ENCODE measurements around the gene LRRC27. TPM values are rescaled to one million over a fixed set of nuclear protein-coding genes. Genes with fewer than 3 reads are reported as not detected.
"Not testable (repeated sequence)": the region's sequence is repeated elsewhere in the genome, so short reads cannot be mapped to it uniquely, and the experiment has no call there.

The LRRC27 gene
- total RNA-seq, 2 experiments from 2014 or later: 13.0 to 17.3 TPM

DNA sequence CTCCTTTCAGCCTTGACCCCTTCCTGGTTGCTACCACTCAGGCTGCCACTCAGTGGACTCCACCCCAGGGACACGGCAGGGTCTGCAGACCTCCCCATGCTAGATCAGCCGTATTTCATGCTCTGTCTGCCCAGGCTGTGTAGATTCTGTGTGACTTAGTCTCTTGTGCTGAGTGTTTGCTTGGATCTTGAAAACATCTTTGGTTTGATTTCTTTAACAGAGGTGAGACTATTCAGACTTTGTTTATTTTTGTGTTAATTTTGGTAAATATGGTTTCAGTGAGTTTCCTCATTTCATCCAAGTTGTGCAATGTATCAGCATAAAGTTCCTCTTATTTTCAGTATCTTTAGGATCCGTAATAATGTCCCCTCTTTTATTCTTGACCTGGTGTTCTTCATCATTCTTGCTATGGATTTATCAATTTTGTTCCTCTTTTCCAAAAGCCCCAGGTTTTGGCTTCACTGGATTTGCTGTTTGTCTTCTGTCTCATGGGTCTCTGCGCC, 43.9 kb downstream of the LRRC27 start:
- H4K20me1 ChIP-seq (ENCODE audit: insufficient read depth, low read length): no peaks in the 10 kb centered on the region
- intact Hi-C loops (cut with micrococcal nuclease; ENCODE audit: unreplicated experiment): no loop called here
- H3K9me2 ChIP-seq (ENCODE audit: insufficient read depth, low read length): no peaks in the 10 kb centered on the region
- no peaks in the 10 kb centered on the region for H3K36me3 ChIP-seq (ENCODE audit: insufficient read depth, low read length)
- TF ChIP-seq, protein P1, sequence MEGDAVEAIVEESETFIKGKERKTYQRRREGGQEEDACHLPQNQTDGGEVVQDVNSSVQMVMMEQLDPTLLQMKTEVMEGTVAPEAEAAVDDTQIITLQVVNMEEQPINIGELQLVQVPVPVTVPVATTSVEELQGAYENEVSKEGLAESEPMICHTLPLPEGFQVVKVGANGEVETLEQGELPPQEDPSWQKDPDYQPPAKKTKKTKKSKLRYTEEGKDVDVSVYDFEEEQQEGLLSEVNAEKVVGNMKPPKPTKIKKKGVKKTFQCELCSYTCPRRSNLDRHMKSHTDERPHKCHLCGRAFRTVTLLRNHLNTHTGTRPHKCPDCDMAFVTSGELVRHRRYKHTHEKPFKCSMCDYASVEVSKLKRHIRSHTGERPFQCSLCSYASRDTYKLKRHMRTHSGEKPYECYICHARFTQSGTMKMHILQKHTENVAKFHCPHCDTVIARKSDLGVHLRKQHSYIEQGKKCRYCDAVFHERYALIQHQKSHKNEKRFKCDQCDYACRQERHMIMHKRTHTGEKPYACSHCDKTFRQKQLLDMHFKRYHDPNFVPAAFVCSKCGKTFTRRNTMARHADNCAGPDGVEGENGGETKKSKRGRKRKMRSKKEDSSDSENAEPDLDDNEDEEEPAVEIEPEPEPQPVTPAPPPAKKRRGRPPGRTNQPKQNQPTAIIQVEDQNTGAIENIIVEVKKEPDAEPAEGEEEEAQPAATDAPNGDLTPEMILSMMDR (conservative IDR thresholded peaks at IDR 0.05; ENCODE audit: low read length): no peak
- no peak for TF ChIP-seq EZH2phosphoT487 (IDR thresholded peaks at IDR 0.05; ENCODE audit: borderline replicate concordance, low read depth, low read length)
- H3K79me2 ChIP-seq (ENCODE audit: insufficient read depth, low read depth, low read length): no peaks in the 10 kb centered on the region
- no TSS peak for BruUV-seq (replicated peaks)
- H3K9me3 ChIP-seq (ENCODE audit: low read length): no peaks in the 10 kb centered on the region
- no peak overlapping the region for H2AFZ ChIP-seq (ENCODE audit: low read length)
- ChIA-PET CTCF (ENCODE audit: unreplicated experiment) (no interaction called here), POLR2A (interaction anchor here (1.7 kb wide), 1 partner anchor 9 kb away, joined by 3 read pairs; no protein-coding TSS in a partner anchor)
- H3K4me1 ChIP-seq (ENCODE audit: insufficient read depth, low read length, poor library complexity, severe bottlenecking): no peaks in the 10 kb centered on the region
- DNase-seq (ENCODE audit: low spot score): no peak
- H3K4me3 ChIP-seq (ENCODE audit: low read depth, low read length, poor library complexity, severe bottlenecking): no peak overlapping the region
- H3K27ac ChIP-seq (ENCODE audit: low read depth, low read length, poor library complexity, severe bottlenecking): no peak overlapping the region
- no peak overlapping the region for H3K4me2 ChIP-seq (ENCODE audit: low read length)

DNA sequence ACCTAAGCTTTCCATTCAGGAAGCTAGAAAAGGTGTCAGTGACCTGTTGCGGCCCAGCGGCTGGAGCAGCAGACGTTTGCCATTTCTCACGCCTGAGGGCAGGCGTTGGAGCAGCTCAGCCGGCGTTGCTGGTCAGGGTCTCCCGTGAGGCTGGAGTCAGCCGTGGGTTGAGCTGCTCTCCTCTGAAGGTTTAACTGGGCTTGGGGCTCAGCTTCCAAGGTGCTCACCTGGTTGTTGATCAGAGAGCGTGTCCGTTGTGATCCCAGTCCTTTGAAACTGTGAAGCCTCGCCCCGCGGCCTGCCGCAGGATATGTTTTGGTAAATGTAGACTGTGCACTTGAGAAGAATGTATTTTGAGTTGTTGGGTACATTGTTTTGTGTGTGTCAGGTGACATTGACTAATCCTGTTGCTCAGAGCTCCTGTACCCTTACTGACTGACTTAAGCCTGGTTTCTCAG, 44.4 kb downstream of the LRRC27 start:
- intact Hi-C loops (cut with micrococcal nuclease; ENCODE audit: unreplicated experiment): no loop called here
- Histone ChIP-seq H3K36me3 (ENCODE audit: insufficient read depth, low read length) (no peaks in the 10 kb centered on the region), H4K20me1 (ENCODE audit: insufficient read depth, low read length) (no peaks in the 10 kb centered on the region), H3K79me2 (ENCODE audit: insufficient read depth, low read depth, low read length) (no peaks in the 10 kb centered on the region), H3K4me1 (ENCODE audit: insufficient read depth, low read length, poor library complexity, severe bottlenecking) (no peaks in the 10 kb centered on the region), H3K27ac (ENCODE audit: low read depth, low read length, poor library complexity, severe bottlenecking) (no peak overlapping the region), H3K4me3 (ENCODE audit: low read depth, low read length, poor library complexity, severe bottlenecking) (no peak overlapping the region), H3K9me2 (ENCODE audit: insufficient read depth, low read length) (no peaks in the 10 kb centered on the region), H3K9me3 (ENCODE audit: low read length) (no peaks in the 10 kb centered on the region), H2AFZ (ENCODE audit: low read length) (no peak overlapping the region), H3K4me2 (ENCODE audit: low read length) (no peak overlapping the region)
- TF ChIP-seq EZH2phosphoT487 (IDR thresholded peaks at IDR 0.05; ENCODE audit: borderline replicate concordance, low read depth, low read length): no peak
- TF ChIP-seq, protein P1 (conservative IDR thresholded peaks at IDR 0.05; ENCODE audit: low read length): no peak
- BruUV-seq (replicated peaks): no TSS peak
- ChIA-PET POLR2A (interaction anchor here (1.7 kb wide), 1 partner anchor 9 kb away, joined by 3 read pairs; no protein-coding TSS in a partner anchor), CTCF (ENCODE audit: unreplicated experiment) (no interaction called here)
- DNase-seq (ENCODE audit: low spot score): no peak

DNA sequence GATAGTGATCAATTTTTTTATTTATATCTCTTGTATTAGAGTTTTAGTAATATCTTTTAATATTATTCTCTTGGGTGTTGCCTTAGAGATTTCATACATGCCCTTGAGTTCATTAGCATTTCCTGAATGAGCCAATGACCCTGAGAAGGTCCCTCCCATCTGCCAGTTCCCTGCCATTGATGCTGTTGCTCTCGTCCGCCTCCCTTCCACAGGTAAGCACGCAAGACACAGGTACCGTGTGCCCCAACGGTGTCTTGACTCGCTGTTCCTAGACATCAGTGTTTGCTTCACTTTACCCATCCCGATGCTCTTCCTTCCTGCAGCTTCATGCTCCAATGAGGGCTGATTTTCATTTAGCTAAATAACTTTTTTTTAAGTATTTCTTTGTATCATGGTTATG, 45.3 kb downstream of the LRRC27 start:
- no peaks in the 10 kb centered on the region for H3K9me2 ChIP-seq (ENCODE audit: insufficient read depth, low read length)
- no peaks in the 10 kb centered on the region for H3K79me2 ChIP-seq (ENCODE audit: insufficient read depth, low read depth, low read length)
- H3K4me3 ChIP-seq (ENCODE audit: low read depth, low read length, poor library complexity, severe bottlenecking): no peak overlapping the region
- BruUV-seq (replicated peaks): no TSS peak
- no peak for TF ChIP-seq EZH2phosphoT487 (IDR thresholded peaks at IDR 0.05; ENCODE audit: borderline replicate concordance, low read depth, low read length)
- TF ChIP-seq, protein P1 (conservative IDR thresholded peaks at IDR 0.05; ENCODE audit: low read length): no peak
- no peak overlapping the region for H3K4me2 ChIP-seq (ENCODE audit: low read length)
- no peaks in the 10 kb centered on the region for H4K20me1 ChIP-seq (ENCODE audit: insufficient read depth, low read length)
- no peak overlapping the region for H3K27ac ChIP-seq (ENCODE audit: low read depth, low read length, poor library complexity, severe bottlenecking)
- intact Hi-C loops (cut with micrococcal nuclease; ENCODE audit: unreplicated experiment): no loop called here
- H2AFZ ChIP-seq (ENCODE audit: low read length): no peak overlapping the region
- no peaks in the 10 kb centered on the region for H3K4me1 ChIP-seq (ENCODE audit: insufficient read depth, low read length, poor library complexity, severe bottlenecking)
- H3K9me3 ChIP-seq (ENCODE audit: low read length): no peaks in the 10 kb centered on the region
- no peak for DNase-seq (ENCODE audit: low spot score)
- H3K36me3 ChIP-seq (ENCODE audit: insufficient read depth, low read length): no peaks in the 10 kb centered on the region
- ChIA-PET POLR2A (no interaction called here), CTCF (ENCODE audit: unreplicated experiment) (no interaction called here)

DNA sequence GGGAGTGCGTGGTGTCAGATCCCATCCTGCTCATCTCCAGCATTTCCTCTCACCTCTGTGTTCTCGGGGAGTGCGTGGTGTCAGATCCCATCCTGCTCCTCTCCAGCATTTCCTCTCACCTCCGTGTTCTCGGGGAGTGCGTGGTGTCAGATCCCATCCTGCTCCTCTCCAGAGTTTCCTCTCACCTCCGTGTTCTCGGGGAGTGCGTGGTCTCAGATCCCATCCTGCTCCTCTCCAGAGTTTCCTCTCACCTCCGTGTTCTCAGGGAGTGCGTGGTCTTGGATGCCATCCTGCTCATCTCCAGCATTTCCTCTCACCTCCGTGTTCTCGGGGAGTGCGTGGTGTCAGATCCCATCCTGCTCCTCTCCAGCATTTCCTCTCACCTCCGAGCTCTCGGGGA, 47.0 kb downstream of the LRRC27 start:
- H3K27ac ChIP-seq (ENCODE audit: low read depth, low read length, poor library complexity, severe bottlenecking); BruUV-seq (replicated peaks); POLR2A ChIA-PET; H3K79me2 ChIP-seq (ENCODE audit: insufficient read depth, low read depth, low read length); CTCF ChIA-PET (ENCODE audit: unreplicated experiment); H3K9me3 ChIP-seq (ENCODE audit: low read length); DNase-seq (ENCODE audit: low spot score); H3K4me3 ChIP-seq (ENCODE audit: low read depth, low read length, poor library complexity, severe bottlenecking); H4K20me1 ChIP-seq (ENCODE audit: insufficient read depth, low read length); H3K4me1 ChIP-seq (ENCODE audit: insufficient read depth, low read length, poor library complexity, severe bottlenecking); H2AFZ ChIP-seq (ENCODE audit: low read length); H3K9me2 ChIP-seq (ENCODE audit: insufficient read depth, low read length); H3K4me2 ChIP-seq (ENCODE audit: low read length); H3K36me3 ChIP-seq (ENCODE audit: insufficient read depth, low read length); intact Hi-C loops (cut with micrococcal nuclease; ENCODE audit: unreplicated experiment): not testable (repeated sequence)
